Activated CD8-positive, alpha-beta memory T cell treated with anti-CD3 and anti-CD28 coated beads for 48 hours (primary cell): ENCODE data around the gene IFT74.

Source experiments
- DNase-seq, 3 experiments: peaks; one replicate each; pipeline ENCODE4 v3.0.0-alpha.2; 2020; ENCODE audit warnings: low read depth in 2 of 3, low spot score in 2 of 3

The IFT74 gene

GRCh38 chr9:26955921-26956859, at the start of gene IFT74:
Gene IFT74, plus strand, starts transcription at chr9:26956412. Its CDS starts 5,556 bp downstream, at chr9:26961968.
- DNase-seq: peak; percentile 76 to 77 (median 76)

GRCh38 chr9:26913138-26913668, 43.0 kb upstream of the IFT74 start:
- DNase-seq: no peak

- DNase-seq: no peak
Measured at GRCh38 chr9:26919698-26920097, 36.5 kb upstream of the IFT74 start.

- no peak for DNase-seq
Measured at GRCh38 chr9:26925609-26926008, 30.6 kb upstream of the IFT74 start.

- DNase-seq: no peak
Measured at GRCh38 chr9:26928902-26929495, 27.2 kb upstream of the IFT74 start.

- DNase-seq: no peak
Measured at GRCh38 chr9:26935847-26936246, 20.4 kb upstream of the IFT74 start.

- no peak for DNase-seq
Measured at GRCh38 chr9:26937816-26938371, 18.3 kb upstream of the IFT74 start.

- no peak for DNase-seq
Measured at GRCh38 chr9:26939955-26940711, 16.1 kb upstream of the IFT74 start.

- no peak for DNase-seq
Measured at GRCh38 chr9:26940779-26941178, 15.4 kb upstream of the IFT74 start.

GRCh38 chr9:26945591-26945990, 10.6 kb upstream of the IFT74 start:
- DNase-seq: no peak

GRCh38 chr9:26946753-26947727, 9.2 kb upstream of the IFT74 start, which contains the start of gene PLAA:
Gene PLAA, minus strand, starts transcription at chr9:26947242. Its CDS starts 197 bp downstream, at chr9:26947045.
- DNase-seq: peak; percentile 70 to 79 (median 76)

- DNase-seq: no peak
Measured at GRCh38 chr9:26947736-26948135, 8.5 kb upstream of the IFT74 start.

GRCh38 chr9:26949637-26950069, 6.6 kb upstream of the IFT74 start:
- DNase-seq: no peak

- no peak for DNase-seq
Measured at GRCh38 chr9:26950521-26950920, 5.7 kb upstream of the IFT74 start.

GRCh38 chr9:26951794-26952193, 4.4 kb upstream of the IFT74 start:
- no peak for DNase-seq

- DNase-seq: no peak
Measured at GRCh38 chr9:26954050-26954508, 2.1 kb upstream of the IFT74 start.

- DNase-seq: no peak
Measured at GRCh38 chr9:26955222-26955903, 849 bp upstream of the IFT74 start.

GRCh38 chr9:26956860-26957233, 635 bp downstream of the IFT74 start:
- DNase-seq: no peak

GRCh38 chr9:26971721-26972120, 15.5 kb downstream of the IFT74 start:
- no peak for DNase-seq
